Measurements from ENCODE around the gene PITPNM1.
A peak's percentile ranks its signal among the peaks of the same experiment; 100 is the strongest.
"Not testable (repeated sequence)": the region's sequence is repeated elsewhere in the genome, so short reads cannot be mapped to it uniquely, and the experiment has no call there.

The PITPNM1 gene

DNA sequence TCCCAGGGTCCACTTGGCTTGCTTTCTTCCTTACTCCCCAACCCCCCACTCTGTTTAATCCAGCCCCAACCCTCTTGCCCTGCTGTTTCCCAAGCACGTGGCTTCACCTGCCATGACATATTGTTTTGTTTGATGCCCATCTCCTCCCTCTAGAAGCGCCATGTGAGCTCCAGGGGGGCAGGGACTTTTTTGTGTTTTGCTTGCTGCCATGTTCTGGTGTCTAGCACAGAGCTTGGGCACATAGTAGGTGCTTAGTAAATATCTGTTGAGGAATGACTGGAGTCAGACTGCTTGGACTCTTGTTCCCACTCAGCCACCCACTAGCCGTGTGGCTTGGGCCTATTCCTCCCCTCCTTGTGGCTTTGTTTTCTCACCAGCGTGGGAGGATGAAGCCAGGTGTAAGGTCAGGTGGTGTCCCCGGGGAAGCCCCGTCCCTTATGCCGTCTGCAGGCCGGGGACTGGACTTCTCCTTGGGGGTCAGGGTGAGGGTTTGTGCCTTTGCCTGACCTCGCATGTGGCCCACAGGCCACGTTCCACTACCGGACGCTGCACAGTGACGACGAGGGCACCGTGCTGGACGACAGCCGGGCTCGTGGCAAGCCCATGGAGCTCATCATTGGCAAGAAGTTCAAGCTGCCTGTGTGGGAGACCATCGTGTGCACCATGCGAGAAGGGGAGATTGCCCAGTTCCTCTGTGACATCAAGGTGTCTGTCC, 18.5 kb downstream of the PITPNM1 start:
- peak; percentile 49 to 57 for DNase-seq

DNA sequence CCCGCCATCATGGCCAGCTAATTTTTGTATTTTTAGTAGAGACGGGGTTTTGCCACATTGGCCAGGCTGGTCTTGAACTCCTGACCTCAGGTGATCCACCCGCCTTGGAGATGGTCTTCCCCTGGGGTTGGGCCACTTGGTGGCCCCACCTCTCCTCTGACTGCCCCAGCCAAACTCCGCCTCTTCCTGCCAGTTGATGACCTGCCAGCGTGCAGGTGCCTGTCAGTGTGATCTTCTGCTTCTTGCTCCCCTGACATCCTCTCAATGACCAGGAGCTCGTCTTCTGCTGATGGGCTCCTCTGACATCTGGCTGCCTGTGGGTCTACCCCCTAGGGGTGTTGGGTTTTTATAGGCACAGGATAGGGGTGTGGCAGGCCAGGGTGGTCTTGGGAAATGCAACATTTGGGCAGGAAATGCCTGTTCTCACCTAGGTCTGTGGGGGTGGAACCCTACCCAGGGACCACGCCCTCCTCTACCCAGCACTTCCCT, 19.2 kb downstream of the PITPNM1 start:
- peak in 1 of 2 donors; percentile 68 for DNase-seq

DNA sequence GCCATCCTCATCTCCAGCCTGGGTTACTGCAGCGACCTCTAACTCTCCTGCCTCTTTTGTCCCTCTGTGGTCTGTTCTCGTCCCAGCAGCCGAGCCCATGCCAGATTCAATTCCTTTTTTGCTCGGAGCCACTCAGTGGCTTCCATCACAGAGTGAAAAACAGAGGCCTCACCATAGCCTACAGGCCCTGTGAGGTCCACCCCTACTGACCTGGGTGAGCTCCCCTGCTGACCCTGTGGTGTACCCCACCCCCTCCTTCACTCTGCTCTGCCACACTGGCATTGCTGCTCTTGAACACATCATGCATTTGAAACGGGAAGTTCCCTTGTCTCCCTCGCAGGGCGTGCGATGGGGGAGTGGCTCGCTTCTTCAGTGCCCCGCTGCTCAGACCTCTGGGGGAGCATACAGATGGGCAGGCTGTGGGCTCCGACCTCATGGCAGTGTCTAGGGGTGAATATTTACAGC, 20.3 kb downstream of the PITPNM1 start:
- peak; percentile 73 to 79 for DNase-seq

DNA sequence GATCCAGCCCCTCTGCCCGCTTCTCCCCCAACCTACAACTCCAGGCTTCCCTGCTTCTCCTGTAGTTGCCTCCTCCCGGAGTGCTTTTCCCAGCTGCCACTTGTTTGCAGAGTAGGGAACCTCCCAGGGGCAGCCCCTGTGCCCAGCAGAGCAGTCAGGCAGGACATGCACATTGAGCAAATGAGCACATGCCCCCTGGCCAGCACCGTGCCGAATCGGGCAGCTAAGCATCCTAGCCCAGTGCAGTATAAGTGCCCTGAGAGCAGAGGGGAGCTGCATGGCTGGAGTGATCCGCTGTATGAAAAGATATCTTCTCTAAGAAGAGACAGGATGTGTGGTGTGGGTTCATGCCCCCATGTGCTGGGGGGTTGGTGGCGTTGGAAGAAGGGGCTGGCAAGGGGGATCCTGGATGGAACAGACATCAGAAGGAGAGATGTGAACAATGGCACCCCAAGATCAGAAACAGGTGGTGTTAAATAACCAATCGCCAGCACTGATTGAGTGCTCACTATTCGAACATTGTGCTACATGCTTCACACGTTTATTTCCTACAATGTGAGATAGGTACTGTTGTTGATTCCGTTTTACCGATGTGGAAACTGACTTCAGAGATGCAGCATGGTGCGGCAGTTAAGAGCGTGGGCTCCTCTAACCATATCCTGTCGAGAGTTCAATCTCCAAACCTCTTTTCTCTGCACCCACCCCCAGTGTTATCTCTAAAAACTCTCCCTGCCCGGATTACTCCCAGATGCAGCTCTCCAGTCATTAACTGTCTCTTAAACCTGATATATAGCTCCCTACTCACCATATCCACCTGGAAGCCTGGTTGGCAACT, 21.1 kb downstream of the PITPNM1 start:
- DNase-seq, result peak; percentile 49 to 53

DNA sequence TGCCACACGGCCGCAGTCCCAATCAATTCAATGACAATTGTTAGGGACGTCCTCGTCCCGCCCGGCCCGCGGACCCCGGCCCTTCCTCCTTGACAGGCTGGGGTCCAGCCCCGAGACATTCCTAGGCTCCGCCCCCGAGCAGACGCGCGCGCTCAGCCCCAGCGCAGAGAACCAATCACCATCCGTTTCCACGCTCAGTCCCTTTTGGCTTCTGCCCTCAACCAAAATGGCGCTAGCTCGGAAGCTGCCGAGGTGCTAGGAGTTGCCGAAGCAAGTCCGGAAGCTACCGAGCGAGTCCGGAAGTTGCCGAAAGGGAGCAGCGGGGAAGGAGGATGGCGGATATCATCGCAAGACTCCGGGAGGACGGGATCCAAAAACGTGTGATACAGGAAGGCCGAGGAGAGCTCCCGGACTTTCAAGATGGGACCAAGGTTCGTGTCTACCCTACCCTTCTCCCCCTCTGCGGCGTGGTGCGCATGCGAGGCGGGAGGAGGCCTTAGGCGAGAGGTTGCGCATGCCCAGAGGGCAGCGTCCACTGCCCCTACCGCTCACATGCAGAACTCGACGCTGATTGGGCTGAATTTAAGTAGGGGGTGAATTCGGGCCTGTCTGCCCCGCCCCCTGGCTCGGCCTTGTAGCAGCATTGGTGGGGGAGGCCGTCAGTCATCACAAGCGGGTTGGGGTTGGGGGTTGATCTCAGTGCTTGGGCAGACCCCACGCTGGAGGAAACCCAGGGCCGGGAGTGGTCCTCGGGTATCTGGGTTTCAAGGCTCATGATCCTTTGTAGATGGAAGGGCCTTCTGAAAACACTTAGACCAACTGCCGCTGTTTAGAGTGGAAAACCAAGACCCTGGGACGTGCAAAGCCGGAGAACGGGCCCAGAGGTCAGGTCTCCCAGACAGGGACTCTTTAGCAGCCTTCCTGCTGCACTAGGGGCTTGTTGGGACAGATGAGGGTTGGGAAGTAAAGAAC, 22.1 kb downstream of the PITPNM1 start, which contains the start of gene AIP:
Gene AIP (plus strand): TSS at position 200 of the 972 bp plus-strand sequence. CDS start 133 bp downstream, at position 333.
- DNase-seq, result peak; percentile 97 to 98

DNA sequence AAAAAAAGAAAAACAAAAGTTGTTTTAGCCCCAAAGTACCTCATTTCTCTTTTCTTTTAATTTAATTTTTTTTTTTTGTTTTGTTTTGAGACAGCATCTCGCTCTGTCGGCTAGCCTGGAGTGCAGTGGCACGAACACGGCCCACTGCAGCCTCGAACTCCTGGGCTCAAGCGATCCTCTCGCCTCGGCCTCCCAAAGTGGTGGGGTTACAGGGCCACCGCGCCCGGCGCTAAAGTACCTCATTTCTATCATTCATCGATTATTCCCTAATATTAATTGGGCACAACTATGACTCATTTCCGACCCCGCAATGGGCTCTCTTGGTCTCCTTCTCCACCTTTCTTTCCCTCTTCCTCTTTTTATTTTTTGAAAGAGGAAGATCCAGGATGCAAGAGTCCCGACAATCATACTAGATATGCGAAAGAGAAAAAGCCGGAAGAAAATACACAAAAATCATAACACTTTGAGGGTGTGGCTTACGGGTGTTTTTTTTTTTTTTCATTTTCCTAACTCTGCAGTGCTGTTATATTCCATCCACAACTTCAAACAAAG, 22.8 kb downstream of the PITPNM1 start:
- DNase-seq, result peak in 1 of 2 donors; percentile 12

DNA sequence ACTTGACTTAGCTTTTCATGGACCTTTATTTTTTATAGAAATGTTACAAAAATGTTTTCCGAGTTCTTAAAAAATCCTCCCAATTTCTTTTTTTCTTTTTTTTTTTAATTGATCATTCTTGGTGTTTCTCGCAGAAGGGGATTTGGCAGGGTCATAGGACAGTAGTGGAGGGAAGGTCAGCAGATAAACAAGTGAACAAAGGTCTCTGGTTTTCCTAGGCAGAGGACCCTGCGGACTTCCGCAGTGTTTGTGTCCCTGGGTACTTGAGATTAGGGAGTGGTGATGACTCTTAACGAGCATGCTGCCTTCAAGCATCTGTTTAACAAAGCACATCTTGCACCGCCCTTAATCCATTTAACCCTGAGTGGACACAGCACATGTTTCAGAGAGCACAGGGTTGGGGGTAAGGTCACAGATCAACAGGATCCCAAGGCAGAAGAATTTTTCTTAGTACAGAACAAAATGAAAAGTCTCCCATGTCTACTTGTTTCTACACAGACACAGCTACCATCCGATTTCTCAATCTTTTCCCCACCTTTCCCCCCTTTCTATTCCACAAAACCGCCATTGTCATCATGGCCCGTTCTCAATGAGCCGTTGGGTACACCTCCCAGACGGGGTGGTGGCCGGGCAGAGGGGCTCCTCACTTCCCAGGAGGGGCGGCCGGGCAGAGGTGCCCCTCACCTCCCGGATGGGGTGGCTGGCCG, 27.7 kb downstream of the PITPNM1 start:
- not testable (repeated sequence) for DNase-seq

DNA sequence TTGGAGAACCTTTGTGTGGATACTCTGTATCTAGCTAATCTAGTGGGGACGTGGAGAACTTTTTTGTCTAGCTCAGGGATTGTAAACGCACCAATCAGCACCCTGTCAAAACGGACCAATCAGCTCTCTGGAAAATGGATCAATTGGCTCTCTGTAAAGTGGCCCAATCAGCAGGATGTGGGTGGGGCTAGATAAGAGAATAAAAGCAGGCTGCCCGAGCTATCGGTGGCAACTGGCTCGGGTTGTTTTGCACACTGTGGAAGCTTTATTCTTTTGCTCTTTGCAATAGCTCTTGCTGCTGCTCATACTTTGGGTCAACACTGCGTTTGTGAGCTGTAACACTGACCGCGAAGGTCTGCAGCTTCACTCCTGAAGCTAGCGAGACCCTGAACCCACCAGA, 28.5 kb downstream of the PITPNM1 start:
- not testable (repeated sequence) for DNase-seq

DNA sequence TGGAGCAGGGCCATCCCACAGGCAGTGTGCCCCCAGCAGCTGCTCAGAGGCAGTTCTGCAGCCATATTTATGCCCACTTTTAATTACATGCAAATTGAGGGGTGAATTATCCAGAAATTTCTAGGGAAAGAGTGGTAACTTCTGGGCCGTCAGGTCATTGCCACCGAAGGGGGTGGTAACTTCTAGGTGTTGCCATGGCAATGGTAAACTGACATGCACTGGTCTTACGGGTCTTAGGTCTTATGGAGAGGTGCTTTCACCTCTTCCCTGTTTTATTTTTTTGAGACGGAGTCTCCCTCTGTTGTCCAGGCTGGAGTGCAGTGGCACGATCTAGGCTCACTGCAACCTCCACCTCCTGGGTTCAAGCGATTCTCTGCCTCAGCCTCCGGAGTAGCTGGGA, 32.3 kb downstream of the PITPNM1 start:
- no peak for DNase-seq

DNA sequence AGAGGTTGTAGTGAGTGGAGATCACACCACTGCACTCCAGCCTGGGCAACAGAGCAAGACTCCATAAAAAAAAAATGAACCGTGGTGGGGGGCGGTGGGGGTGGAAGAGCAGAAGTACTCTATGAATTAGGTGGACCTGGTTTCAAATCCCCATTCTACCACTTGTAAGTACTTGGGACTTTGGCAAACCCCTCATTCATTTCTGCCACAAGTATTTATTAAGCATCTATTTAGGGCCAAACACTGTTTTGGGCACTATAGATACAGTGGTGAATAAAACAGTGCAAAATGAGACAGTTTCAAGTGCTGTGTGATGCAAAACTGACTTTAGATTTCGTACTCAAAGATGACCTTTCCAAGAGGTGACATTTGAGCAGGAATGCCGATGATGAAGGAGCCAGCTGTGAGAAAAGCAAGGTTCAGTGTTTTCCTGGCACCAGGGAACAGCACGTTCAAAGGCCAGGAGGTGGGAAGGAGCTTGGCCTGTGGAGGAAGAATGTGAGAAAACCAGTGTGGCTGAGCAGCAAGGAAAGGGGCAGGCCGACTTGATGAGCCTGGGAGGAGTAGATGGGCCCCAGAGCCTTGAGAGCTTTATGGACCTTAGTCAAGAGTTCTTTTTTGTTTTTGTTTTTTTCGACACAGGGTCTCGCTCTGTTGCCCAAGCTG, 34.7 kb downstream of the PITPNM1 start:
- no peak for DNase-seq

DNA sequence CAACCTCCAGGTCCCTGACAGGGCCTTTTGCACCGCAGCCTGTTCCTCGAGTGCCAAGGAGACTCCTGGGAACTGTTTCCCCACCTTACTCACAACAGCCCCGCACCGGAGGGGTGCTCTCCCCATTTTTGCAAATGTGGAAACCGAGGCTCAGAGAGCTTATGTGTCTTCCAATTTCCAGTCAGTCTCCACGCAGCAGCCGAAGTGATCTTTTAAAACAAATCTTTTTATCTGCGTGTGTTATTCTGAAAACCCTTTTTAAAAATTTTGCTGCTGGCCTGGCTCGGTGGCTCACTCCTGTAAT, 35.7 kb downstream of the PITPNM1 start:
- DNase-seq, result no peak

DNA sequence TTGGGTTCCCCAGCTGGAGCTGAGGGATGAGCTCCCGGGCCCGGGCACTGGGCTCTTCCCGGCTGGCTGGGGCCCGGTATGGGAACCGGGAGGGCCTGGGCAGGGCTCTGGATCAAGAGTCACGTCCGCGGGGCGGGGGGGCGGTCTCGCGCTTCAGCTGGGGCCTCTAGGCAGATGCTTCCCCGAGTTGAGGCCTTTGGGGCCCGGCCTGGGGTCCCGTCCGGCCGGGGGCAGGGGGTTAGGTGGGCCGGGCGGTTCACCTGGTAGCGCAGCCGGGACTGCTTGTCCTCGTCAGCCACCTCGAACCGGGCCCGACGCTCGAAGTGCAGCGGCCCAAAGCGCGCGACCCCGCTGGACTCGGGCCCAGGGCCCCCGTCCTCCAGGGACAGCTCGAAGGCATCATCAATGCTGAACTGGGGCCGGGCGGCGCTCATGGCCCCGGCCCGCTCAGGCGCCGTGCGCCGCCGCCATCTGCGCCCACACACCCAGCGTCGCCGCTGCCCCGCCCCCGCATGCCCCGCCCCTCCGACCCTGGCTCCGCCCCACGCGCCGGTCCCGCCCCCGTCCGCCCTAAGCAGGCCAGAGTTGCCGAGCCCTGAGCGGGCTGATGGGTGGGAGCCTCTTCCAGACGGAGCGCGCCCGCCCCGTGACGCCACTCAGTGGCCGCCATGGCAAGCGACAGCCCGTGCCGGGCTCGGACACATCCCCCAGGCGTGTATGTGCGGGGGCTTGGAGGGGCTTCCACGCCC, 36.2 kb downstream of the PITPNM1 start, which contains the start of gene TMEM134:
Gene TMEM134 (minus strand): TSS at position 493 of the 749 bp plus-strand sequence. CDS start 59 bp downstream, at position 434.
- DNase-seq, result peak; percentile 91 to 93

DNA sequence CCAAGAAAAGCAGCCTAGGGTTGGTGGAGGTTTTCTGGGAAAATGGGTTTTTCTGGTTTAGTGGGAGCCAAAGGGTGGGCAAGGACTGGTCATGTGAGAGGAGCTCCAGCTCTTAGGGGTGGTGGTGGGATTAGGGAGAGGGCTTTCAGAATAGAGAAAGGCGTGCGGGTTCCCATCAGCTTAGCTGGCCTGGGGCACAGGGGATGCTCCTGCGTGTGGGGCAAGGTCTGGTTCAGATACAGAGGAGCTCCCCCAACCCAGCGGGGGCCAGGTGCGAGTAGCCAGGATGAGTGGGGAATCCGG, 36.8 kb downstream of the PITPNM1 start:
- DNase-seq, result peak in 1 of 2 donors; percentile 47

DNA sequence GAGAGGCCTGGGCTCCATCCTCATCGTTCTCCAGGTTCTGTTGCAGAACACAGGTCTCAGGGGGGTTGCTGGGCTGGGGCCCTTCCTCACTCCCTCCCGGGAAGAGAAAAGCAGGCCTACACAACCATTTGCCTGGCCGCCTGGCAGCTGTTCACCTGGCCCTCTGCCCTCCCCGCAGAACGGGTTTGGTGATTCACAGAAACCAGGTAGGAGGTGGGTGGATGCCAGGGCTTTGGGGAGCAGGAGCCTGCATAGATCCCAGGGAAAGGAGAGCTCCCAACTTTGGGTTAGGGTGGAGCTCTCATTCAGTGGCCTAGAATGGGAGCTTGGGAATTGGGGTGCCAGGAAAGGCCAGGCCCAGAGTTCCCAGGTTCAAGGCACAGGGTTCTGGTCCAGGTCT, 37.1 kb downstream of the PITPNM1 start:
- peak in 1 of 2 donors; percentile 49 for DNase-seq

DNA sequence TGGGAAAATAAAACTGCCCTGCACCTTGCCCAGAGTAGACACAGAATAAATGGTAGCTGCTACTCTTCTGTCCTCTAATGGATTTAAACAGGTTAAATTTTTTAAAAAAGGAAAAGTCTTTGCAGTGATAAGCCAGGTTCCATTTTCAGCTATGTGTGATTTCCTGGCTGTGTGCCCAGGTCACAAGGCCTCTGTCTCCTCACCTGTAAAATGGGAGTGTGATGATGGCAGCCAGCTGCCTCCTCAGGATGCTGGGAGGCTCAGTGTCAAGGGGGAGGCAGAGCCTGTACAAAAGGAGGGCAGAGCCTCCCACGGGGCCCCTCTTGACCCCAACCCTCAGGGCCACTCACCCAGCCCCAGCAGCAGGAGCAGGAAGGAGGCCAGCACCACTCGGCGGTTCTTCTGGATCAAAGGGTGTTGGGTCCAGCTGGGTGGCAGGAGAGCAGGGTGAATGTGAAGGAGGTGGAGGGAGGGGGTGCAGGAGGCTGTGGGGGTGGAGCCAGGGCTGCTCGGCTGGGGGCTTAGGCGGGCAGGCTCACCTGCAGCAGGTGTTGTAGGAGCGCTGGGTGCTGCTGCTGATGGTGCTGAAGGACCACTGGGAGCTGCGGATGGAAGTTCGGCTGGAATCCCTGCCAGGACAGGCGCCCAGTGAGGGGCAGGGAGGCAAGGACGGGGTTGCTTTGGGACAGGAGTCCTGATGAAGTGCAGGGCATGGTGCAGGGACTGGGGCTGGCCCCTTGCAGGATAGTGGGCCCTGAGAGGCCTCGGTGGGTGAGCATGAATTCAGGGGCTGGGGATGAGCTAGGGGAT, 38.0 kb downstream of the PITPNM1 start:
- DNase-seq, result no peak

DNA sequence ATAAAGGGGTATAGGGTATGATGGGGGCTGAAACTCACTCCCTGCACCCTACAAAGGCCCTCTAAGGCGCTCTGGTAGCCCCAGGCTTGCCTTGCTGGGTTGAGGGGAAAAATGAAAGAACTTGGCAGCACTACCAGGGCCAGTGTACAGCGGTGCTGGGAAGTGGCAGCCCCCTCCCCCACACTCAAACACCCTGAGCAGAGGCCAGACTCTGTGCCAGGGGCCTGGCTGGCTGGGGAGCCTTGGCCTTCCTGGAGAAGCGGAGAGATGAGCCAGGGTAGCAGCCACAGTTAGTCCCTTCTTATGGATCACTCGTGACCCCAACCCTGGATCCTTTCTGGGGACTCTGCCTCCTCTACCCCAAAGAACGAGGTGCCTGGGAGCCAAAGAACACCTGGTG, 38.8 kb downstream of the PITPNM1 start:
- DNase-seq, result no peak

DNA sequence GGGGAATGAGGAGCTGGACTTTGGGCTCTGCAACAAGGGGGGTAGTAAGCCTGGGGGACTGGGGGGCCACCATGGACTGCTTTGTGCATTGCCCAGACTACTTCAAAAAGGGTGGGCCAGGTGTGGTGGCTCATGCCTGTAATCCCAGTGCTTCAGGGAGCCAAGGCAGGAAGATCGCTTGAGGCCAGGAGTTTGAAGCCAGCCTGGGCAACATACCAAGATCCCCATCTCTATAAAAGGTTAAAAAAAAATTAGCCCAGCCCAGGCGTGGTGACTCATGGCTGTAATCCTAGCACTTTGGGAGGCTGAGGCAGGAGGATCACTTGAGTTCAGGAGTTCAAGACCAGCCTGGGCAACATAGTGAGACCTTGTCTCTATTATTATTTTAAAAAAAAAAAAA, 39.6 kb downstream of the PITPNM1 start:
- DNase-seq, result not testable (repeated sequence)

DNA sequence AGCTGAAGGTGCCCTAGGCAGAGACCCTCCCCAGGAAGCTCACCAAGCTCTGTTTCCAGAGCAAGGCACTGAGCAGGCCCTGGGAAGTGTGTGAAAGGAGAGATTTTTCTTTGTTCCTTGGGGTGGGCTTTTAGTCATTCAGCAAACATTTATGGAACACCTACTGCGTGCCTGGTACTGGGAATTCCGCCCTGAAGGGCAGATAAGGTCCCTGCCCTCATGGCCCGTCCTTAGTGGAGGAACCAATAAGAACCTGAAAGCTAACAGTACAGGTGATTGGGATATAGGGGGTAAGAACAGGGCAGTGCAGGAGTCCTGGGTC, 40.0 kb downstream of the PITPNM1 start:
- no peak for DNase-seq

DNA sequence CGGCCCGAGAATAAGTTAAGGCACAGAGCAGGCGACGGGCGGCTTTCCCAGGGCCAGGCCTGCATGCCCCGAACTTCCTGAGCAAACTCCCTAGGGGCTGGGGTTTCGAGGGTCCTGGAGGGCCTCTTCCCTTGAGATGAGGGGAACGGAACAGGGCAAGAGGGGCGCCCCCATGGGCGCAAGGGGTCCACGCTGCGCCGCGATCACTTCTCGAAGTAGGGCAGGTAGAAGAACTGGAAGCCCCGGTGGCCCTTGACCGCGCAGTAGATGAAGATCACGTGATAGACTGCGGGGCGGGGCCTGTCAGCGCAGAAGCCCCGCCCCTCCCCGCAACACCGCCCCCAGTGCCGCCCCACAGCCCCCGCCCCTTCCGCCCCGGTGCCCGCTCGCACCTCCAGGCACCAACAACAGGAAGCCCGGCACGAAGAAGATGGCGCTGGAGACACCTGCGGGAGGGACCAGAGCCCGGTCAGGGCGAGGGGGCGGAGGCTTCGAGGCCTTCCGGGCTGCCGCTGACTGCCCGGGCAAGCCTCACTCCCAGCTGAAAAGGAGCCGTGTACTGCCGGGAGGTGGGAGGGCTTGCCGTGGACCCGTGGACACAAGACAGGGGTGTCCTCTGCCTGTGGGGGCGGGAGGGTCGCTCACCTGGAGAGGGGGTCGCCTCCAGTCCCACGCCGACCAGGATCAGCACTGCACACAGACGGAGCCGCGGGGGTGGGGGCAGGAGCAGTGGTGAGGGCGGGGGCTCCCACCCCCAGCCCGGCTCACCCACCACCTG, 40.6 kb downstream of the PITPNM1 start:
- peak; percentile 92 to 93 for DNase-seq
